GM23338 (cell line): ENCODE data around the gene ZBTB1. TPM values are rescaled to one million over a fixed set of nuclear protein-coding genes. Genes with fewer than 3 reads are reported as not detected.

ENCODE experiments used
- ATAC-seq: fragments of 200-7000 bp; cut with Tn5 transposase; 3 replicates; pipeline ENCODE4 v1.9.1; 2020
- DNase-seq: peaks from one replicate; pipeline ENCODE4 v3.0.0-alpha.2; 2015; ENCODE audit warnings: low spot score
- H2AFZ ChIP-seq: fragments of 200-600 bp; sonication (generic); 2 replicates; pipeline ENCODE4 v1.8.0; 2016; ENCODE audit warnings: antibody characterized with exemption, mild to moderate bottlenecking, moderate library complexity
- H3F3A ChIP-seq: fragments of 200-600 bp; sonication (generic); replicated peaks from 2 replicates; pipeline ENCODE4 v1.8.0; 2017; ENCODE audit warnings: antibody characterized with exemption, mixed run types, low read depth
- H3K27ac ChIP-seq: fragments of 200-600 bp; sonication (generic); 2 replicates; pipeline ENCODE4 v1.6.1; 2016; ENCODE audit warnings: low read depth
- H3K27me3 ChIP-seq: fragments of 200-600 bp; sonication (generic); 2 replicates; pipeline ENCODE4 v1.8.0; 2016; ENCODE audit warnings: mild to moderate bottlenecking, mixed run types, moderate library complexity; ENCODE audit not compliant: insufficient read depth
- H3K36me3 ChIP-seq: fragments of 200-600 bp; sonication (generic); 2 replicates; pipeline ENCODE4 v1.8.0; 2016; ENCODE audit warnings: mild to moderate bottlenecking; ENCODE audit not compliant: insufficient read depth
- H3K4me1 ChIP-seq: fragments of 200-600 bp; sonication (generic); 2 replicates; pipeline ENCODE4 v1.8.0; 2016; ENCODE audit warnings: mild to moderate bottlenecking, moderate library complexity; ENCODE audit not compliant: insufficient read depth
- H3K4me2 ChIP-seq: fragments of 200-600 bp; sonication (generic); 2 replicates; pipeline ENCODE4 v1.7.1; 2017; ENCODE audit warnings: mixed run types
- H3K4me3 ChIP-seq: fragments of 200-600 bp; sonication (generic); 2 replicates; pipeline ENCODE4 v1.6.1; 2016; ENCODE audit warnings: mixed run types
- H3K79me2 ChIP-seq: fragments of 200-600 bp; sonication (generic); replicated peaks from 2 replicates; pipeline ENCODE4 v1.8.0; 2017; ENCODE audit warnings: mild to moderate bottlenecking; ENCODE audit not compliant: insufficient read depth
- H3K9me2 ChIP-seq: fragments of 200-600 bp; sonication (generic); 2 replicates; pipeline ENCODE4 v1.8.0; 2017; ENCODE audit not compliant: insufficient read depth
- H4K20me1 ChIP-seq: fragments of 200-600 bp; sonication (generic); replicated peaks from 2 replicates; pipeline ENCODE4 v1.8.0; 2017; ENCODE audit warnings: mild to moderate bottlenecking; ENCODE audit not compliant: insufficient read depth
- H3K27ac Mint-ChIP-seq: 2 replicates; pipeline ENCODE4 v1.8.0; 2020; ENCODE audit warnings: inconsistent platforms, mild to moderate bottlenecking, moderate library complexity, mixed read lengths
- H3K27me3 Mint-ChIP-seq: 3 replicates; pipeline ENCODE4 v1.8.0; 2022; ENCODE audit warnings: low read depth, mild to moderate bottlenecking, moderate library complexity, mixed read lengths, inconsistent platforms; ENCODE audit not compliant: insufficient read depth, poor library complexity
- H3K36me3 Mint-ChIP-seq: 3 replicates; pipeline ENCODE4 v1.8.0; 2021; ENCODE audit warnings: low read depth, mild to moderate bottlenecking, inconsistent platforms, moderate library complexity, mixed read lengths
- H3K4me1 Mint-ChIP-seq: 3 replicates; pipeline ENCODE4 v1.8.0; 2020; ENCODE audit warnings: mild to moderate bottlenecking, inconsistent platforms, mixed read lengths
- H3K4me3 Mint-ChIP-seq: 3 replicates; pipeline ENCODE4 v1.8.0; 2021; ENCODE audit warnings: moderate library complexity, mild to moderate bottlenecking, inconsistent platforms, mixed read lengths
- H3K9me3 Mint-ChIP-seq: 3 replicates; pipeline ENCODE4 v1.8.0; 2020; ENCODE audit warnings: moderate library complexity, mild to moderate bottlenecking, inconsistent platforms, mixed read lengths
- EZH2 ChIP-seq: fragments of 200-600 bp; sonication (generic); IDR thresholded peaks from one replicate; pipeline ENCODE4 v1.8.0; 2017; ENCODE audit warnings: antibody characterized with exemption, mild to moderate bottlenecking, low read depth; ENCODE audit not compliant: unreplicated experiment
- JUNB ChIP-seq: IDR thresholded peaks from one replicate; pipeline ENCODE4 v1.6.1; 2016; ENCODE audit warnings: antibody characterized with exemption; ENCODE audit not compliant: unreplicated experiment
- POLR2AphosphoS5 ChIP-seq: IDR thresholded peaks from 2 replicates; pipeline ENCODE4 v1.6.1; 2016; ENCODE audit warnings: antibody characterized with exemption, low read depth
- polyA plus RNA-seq: library from polyadenylated mRNA; unstranded; fragments of >200 nt; fragmentation: Nextera tagmentation; extraction: Ambion mirVana; gene quantifications from 2 replicates; pipeline ENCODE4 v1.2.1, GENCODE V29; 2016
- total RNA-seq: library from RNA; depleted of rRNA; stranded (reverse); fragments of >200 nt; shearing (Covaris generic); gene quantifications from 2 replicates; pipeline ENCODE4 v1.2.3, GENCODE V29; 2014
- TF ChIP-seq, protein P1 (sequence below), 2 experiments: fragments of 200-600 bp in 1 of 2; sonication (generic) in 1 of 2; conservative IDR thresholded peaks; 2 replicates each; pipeline versions ENCODE4 v1.5.1 to v1.6.1; 2016 to 2017; ENCODE audit warnings: antibody characterized with exemption in 2 of 2, low read depth in 2 of 2, mild to moderate bottlenecking in 2 of 2, moderate library complexity in 1 of 2
- TF ChIP-seq, protein P2 (sequence below): fragments of 250-450 bp; sonication (Bioruptor Pico); IDR thresholded peaks from 2 replicates; pipeline ENCODE4 v1.5.0; 2020; ENCODE audit warnings: mild to moderate bottlenecking, moderate library complexity

ZBTB1 gene
- total and polyA plus RNA-seq, 2 experiments from 2014 or later = 11.2 to 33.0 TPM

DNA sequence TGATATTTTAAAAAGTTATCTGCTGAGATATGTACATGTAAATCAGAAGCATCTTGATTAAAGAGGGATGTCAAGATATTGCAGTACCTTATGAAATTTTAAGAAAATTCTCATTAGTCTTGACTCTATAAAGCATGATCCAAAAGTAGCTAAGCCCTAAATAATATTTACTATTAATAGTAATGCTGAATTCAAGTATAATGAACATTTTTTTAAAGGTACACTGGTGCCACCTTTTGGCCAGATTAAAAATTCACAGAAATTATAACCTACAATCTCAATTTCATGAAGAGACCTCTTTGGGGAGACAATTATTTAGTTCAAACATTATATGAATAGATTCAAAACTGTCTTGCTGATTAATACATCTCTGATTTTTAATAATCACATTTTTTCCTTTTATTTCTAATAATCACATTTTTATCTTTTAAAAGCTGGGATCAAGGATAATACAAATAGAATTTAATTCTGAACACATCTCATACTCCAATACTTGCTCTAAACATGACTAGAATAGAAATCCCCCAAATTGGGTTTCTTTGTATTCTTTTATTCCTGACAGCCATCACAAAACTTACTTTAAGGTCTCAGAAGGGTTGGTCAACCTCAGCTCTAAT is 25.8 kb upstream of the ZBTB1 start:
- Mint-ChIP-seq H3K27ac (no peak overlapping the region), H3K36me3 (no peaks in the 10 kb centered on the region), H3K9me3 (no peaks in the 10 kb centered on the region), H3K4me3 (no peak overlapping the region), H3K27me3 (no peaks in the 10 kb centered on the region), H3K4me1 (peaks cover 12% of the 10 kb centered on the region; the same call in 2 of the 3 replicates)
- Histone ChIP-seq H3K4me3 (no peak overlapping the region), H2AFZ (no peak overlapping the region), H4K20me1 (no peaks in the 10 kb centered on the region; the same call in 1 of the 2 replicates), H3K4me1 (no peaks in the 10 kb centered on the region), H3K27me3 (no peaks in the 10 kb centered on the region), H3K27ac (no peak overlapping the region), H3K4me2 (no peak overlapping the region), H3K9me2 (no peaks in the 10 kb centered on the region), H3K36me3 (no peaks in the 10 kb centered on the region), H3K79me2 (no peaks in the 10 kb centered on the region), H3F3A (no peaks in the 10 kb centered on the region)
- DNase-seq (no peak), ATAC-seq (no peak)
- TF ChIP-seq, protein P1, sequence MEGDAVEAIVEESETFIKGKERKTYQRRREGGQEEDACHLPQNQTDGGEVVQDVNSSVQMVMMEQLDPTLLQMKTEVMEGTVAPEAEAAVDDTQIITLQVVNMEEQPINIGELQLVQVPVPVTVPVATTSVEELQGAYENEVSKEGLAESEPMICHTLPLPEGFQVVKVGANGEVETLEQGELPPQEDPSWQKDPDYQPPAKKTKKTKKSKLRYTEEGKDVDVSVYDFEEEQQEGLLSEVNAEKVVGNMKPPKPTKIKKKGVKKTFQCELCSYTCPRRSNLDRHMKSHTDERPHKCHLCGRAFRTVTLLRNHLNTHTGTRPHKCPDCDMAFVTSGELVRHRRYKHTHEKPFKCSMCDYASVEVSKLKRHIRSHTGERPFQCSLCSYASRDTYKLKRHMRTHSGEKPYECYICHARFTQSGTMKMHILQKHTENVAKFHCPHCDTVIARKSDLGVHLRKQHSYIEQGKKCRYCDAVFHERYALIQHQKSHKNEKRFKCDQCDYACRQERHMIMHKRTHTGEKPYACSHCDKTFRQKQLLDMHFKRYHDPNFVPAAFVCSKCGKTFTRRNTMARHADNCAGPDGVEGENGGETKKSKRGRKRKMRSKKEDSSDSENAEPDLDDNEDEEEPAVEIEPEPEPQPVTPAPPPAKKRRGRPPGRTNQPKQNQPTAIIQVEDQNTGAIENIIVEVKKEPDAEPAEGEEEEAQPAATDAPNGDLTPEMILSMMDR (conservative IDR thresholded peaks at IDR 0.05; ENCODE audit: low read depth in 2 of 2) = peak in 1 of 2 experiments; percentile 54; a peak in 3 of 4 replicates
- TF ChIP-seq JUNB = no peak
- TF ChIP-seq, protein P2, sequence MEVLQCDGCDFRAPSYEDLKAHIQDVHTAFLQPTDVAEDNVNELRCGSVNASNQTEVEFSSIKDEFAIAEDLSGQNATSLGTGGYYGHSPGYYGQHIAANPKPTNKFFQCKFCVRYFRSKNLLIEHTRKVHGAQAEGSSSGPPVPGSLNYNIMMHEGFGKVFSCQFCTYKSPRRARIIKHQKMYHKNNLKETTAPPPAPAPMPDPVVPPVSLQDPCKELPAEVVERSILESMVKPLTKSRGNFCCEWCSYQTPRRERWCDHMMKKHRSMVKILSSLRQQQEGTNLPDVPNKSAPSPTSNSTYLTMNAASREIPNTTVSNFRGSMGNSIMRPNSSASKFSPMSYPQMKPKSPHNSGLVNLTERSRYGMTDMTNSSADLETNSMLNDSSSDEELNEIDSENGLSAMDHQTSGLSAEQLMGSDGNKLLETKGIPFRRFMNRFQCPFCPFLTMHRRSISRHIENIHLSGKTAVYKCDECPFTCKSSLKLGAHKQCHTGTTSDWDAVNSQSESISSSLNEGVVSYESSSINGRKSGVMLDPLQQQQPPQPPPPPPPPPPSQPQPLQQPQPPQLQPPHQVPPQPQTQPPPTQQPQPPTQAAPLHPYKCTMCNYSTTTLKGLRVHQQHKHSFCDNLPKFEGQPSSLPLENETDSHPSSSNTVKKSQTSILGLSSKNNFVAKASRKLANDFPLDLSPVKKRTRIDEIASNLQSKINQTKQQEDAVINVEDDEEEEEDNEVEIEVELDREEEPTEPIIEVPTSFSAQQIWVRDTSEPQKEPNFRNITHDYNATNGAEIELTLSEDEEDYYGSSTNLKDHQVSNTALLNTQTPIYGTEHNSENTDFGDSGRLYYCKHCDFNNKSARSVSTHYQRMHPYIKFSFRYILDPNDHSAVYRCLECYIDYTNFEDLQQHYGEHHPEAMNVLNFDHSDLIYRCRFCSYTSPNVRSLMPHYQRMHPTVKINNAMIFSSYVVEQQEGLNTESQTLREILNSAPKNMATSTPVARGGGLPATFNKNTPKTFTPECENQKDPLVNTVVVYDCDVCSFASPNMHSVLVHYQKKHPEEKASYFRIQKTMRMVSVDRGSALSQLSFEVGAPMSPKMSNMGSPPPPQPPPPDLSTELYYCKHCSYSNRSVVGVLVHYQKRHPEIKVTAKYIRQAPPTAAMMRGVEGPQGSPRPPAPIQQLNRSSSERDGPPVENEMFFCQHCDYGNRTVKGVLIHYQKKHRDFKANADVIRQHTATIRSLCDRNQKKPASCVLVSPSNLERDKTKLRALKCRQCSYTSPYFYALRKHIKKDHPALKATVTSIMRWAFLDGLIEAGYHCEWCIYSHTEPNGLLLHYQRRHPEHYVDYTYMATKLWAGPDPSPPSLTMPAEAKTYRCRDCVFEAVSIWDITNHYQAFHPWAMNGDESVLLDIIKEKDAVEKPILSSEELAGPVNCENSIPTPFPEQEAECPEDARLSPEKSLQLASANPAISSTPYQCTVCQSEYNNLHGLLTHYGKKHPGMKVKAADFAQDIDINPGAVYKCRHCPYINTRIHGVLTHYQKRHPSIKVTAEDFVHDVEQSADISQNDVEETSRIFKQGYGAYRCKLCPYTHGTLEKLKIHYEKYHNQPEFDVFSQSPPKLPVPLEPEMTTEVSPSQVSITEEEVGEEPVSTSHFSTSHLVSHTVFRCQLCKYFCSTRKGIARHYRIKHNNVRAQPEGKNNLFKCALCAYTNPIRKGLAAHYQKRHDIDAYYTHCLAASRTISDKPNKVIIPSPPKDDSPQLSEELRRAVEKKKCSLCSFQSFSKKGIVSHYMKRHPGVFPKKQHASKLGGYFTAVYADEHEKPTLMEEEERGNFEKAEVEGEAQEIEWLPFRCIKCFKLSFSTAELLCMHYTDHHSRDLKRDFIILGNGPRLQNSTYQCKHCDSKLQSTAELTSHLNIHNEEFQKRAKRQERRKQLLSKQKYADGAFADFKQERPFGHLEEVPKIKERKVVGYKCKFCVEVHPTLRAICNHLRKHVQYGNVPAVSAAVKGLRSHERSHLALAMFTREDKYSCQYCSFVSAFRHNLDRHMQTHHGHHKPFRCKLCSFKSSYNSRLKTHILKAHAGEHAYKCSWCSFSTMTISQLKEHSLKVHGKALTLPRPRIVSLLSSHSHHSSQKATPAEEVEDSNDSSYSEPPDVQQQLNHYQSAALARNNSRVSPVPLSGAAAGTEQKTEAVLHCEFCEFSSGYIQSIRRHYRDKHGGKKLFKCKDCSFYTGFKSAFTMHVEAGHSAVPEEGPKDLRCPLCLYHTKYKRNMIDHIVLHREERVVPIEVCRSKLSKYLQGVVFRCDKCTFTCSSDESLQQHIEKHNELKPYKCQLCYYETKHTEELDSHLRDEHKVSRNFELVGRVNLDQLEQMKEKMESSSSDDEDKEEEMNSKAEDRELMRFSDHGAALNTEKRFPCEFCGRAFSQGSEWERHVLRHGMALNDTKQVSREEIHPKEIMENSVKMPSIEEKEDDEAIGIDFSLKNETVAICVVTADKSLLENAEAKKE (CRISPR knock-in tag) = no peak
- TF ChIP-seq EZH2 = no peak
- no peak for TF ChIP-seq POLR2AphosphoS5
